Kidney tubule cell (primary cell): ENCODE results near the gene ADCYAP1R1.

Experiments
- DNase-seq: peaks from one replicate; pipeline ENCODE4 v3.0.0-alpha.2; 2018; ENCODE audit warnings: low spot score

Gene ADCYAP1R1

DNA sequence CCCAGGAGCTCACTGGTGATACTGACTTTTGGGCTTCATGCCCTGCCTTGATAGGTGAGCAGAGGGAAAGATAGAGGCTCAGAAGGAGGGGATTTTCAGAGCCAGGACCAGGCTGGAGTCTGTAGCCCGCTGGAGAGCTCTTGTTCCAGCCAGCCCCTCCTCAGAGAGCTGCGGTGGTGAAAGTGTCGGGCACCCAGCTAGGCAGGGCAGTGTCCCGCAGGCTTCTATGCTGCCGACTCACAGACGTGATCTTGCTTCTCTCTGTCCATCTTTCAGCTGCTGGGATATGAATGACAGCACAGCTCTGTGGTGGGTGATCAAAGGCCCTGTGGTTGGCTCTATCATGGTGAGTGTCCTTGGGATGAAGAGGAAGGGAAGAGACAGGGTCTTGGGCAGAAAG, 35.2 kb downstream of the ADCYAP1R1 start:
- DNase-seq, result no peak

DNA sequence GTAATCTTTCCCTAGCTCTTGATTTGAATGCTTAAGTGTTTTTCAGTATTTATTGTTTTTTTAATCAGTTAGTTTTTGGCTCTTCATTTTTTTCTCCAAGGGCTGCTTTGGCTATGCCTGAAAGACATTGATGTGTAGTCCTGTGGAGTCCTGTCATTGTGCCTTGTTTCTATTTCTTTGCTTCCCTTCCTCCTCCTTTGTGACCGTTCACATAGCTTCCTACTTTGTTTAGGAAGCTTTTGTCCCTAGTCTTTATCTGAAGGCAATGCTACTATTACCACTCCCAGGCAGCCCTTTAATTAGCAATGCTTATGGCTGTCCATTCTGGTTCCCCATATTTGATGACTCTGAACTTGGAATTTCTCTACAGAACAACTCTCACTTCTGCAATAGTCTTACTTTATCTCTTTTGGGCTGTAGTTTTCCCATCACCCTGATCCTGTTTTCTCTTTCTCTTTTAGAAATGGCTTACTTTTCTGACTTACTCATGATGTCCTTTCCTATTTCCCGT, 39.9 kb downstream of the ADCYAP1R1 start:
- DNase-seq, result no peak

DNA sequence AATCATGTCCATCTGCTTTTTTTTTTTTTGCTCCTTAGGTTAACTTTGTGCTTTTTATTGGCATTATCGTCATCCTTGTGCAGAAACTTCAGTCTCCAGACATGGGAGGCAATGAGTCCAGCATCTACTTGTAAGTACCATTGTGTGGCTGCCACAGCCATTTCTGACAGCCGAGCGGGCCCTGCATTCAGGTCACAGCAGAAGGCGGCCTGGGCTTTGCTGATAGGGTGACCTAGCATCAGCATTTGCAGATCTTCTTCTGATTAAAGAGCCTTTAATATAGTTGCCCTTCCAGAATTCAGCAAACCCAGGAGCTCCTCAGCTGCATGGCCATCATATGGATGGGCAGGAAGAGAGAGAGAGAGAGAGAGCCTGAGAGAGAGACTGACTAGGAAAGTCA, 40.5 kb downstream of the ADCYAP1R1 start:
- DNase-seq, result no peak

DNA sequence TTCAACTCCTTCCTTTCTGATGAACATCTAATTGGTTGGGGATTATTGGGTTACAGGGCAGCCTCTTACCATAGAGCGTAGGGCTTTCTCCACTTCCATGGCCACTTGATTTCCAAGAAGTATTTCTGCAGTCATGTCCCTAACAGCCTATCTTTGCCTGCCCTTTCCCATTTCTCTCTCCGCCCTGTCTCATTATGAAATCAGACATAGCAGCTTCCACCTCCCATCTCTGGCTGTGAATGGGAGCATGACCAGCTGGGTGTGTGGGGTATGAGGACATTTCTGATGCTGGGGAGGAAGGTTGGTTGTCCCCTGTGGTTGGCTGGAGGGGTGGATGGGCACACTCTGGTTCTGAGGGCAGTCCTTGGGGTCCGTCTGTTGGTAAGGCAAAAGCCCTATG, 41.2 kb downstream of the ADCYAP1R1 start:
- no peak for DNase-seq

DNA sequence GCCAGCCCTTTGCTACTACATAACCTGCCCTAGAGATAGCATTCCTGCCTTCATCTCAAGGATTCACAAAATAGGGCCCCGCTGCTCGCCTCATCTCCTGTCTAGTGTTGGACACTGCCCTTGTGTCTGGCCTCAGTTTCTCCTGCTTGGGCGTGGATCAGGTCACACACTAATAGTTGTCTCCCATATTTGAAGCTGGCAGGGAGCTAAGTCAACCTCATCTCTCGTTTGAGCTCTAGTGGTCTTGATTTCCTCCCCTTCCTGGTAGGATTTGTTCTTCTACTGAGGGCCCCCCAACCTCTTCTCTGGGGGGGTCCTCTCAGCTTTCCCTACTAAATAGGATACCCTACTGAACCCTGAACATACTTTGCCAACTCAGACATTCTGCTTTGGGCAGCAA, 42.2 kb downstream of the ADCYAP1R1 start:
- DNase-seq, result no peak

DNA sequence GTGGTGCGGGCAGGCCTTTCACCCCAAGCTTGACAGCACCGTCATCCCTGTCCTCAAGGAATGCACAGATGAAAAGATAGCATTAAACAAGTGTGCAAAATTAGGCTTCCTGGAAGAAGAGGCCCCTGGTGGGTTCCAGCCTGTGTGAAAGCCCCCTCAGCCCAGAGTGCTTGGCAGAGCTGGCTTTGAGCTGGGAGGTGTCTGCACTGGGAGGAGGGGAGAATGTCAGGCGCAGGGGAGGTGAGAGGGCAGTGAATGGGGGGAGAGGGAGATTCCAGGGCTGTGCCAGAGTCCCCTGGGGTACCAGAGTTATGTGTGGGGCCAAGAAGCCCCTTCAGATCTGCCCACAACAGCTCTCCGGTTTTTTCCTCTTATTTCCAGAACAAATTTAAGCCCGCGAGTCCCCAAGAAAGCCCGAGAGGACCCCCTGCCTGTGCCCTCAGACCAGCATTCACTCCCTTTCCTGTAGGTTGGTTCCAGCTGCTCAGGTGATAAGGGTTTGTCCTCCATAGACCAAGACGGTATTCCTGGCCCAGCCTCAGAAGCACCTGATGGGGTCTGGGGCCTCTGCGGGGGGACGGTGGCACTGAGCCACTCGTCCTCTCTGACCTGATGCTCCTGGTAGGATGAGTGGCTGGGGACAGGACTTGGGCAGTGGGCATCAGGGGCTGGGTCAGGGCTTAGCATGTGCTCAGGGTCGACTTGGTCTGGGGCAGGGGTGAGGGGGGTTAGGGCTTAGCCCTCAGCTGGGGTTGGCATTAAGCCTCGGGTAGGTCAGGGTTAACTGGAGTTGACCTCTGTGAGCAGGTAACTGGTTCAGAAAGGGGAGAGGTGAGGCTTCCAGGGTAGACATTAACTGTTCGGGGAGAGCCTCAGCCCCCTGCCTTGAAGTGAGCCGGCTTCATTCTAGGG, 43.4 kb downstream of the ADCYAP1R1 start:
- no peak for DNase-seq

DNA sequence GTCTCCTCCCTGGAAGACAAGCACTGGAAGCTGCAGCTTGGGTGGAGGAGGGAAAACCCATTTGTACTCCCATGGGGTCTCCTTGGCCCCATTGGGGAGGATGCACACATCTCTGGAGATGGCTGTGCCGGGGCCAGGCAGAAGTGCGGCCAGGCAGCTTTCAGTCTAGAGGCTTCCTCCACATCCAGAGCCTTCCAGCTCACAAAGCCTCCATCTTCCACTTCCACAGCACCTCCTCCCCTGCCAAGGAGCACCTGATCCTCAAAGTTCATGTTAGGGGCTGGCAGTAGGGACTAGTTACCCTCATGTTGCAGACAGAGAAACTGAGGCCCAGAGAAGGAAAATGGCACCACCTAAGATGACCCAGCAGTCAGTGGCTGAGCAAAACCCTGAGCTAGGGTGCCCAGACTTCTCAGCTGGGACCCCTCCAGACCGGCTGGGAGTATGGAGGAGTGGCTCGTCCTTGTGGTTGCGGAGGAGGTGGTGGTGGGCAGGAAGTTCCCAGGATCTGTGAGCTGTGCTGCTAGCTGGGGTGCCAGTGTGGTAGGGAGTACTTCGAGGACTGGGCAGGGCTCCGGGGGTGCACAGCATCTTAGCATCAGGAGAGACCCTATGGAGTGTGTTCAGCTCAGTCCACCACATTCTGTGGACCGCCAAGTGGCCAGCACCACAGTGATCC, 44.2 kb downstream of the ADCYAP1R1 start:
- no peak for DNase-seq

DNA sequence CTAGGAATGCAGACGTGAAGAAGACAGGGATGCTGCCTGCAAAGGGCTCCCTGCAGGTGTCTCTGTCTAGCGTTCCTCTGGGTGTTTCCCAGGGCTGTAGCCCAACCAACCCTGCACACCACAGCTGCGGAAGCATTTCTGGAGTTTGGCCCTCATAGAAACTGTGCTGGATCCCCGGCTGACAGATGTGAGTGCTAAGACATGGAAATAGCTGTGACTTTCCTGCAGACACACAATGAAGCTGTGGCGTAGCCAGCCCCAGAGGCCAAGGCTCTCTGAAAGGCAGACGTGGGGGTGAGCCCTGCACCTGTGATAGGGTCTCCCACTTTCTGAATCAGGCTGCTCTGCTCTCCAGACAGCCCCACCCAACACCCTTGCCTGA, 44.8 kb downstream of the ADCYAP1R1 start:
- DNase-seq, result no peak

DNA sequence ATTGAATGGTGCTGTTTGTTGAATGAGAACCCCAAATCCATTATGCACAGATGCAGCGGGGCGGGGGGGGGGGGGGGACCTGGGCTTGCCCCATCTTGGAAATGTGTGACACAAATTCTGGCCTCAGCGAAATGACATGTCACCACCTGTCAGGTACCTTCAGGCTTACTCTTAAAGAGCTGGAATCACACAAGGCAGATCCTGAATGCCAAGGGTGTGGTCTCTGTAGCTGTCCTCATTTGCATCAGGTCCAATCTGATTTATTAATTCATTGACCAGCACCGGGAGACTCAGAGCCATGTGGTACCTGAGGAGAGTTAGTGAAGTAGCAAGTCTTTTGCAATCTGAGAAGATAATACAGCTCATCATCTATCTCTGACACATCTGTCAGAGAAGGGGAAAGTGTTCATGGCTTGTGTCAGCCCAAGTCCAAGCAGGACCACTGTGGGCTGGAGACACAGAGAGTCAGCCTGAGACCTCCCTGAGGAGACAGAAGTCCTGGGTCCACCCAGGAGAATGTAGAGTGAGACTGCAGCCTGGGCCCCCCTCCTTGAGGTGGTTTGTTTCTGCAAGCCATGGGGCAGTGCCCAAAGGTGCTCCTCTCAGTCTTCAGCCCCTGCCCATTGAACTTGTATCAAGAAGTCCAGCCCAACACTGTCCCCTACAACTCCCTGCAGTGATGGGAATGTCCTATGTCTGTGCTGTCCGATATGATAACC, 46.7 kb downstream of the ADCYAP1R1 start:
- no peak for DNase-seq

DNA sequence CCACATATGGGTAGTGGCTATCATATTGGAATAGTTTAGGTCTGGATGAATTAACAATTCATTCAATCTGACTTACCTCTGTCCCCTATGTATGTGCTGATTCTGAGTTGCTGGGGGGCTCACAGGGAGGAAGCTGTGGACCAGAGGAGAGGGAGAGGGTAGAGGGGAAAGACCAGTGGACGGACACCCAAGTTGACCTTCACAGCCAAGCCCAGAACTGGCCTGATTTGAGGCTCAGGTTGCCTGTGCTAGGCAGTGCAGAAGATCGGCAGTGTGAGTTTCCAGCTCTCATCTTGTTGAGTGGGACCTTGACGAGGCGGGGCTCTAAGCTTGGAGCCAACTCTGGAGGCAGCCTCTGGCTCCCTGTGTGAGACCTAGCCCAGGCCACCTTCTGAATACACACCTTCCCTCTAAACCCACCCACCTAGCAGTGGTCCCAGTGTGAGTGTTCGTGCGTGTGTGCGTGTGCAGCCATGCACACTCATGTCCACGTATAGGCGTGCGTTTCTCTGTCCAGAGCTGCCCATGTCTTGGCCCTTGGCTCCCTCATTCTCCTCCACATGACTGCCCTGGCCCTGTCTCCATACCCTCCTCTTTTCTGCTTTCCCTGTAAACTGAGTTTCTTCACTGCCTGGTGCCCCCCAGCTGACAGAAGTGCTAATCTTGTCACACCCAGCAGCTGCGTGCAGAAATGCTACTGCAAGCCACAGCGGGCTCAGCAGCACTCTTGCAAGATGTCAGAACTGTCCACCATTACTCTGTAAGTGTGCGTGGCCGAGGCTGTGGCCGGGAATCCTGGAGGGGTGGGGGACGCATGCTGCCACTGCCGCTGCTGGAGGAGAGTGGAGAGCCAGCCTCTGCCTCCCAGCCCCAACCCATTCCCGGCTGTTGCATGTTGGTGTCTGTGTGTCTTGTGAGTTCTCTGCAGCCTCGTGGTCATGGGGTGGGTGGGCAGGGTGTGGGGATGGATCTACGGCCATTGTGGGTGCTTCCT, 47.6 kb downstream of the ADCYAP1R1 start:
- no peak for DNase-seq

DNA sequence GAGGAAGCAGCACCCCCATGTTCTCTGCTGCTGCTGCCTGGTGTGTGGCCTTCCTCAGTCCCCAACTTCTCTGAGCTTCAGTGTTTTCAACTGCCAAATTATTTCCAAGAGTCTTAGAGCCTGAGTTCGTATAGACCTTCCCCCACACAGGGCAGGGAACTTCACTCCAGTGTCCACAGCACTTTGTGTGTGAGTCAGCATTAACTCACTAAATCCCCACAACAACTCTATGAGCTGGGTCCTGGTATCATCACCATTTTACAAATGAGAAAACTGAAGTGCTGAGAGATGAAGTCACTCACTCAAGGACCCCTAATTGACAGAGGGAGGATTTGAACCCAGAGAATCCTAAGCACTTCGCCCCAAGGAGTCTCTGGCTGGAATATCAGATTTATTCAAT, 48.3 kb downstream of the ADCYAP1R1 start:
- DNase-seq, result peak; percentile 56

DNA sequence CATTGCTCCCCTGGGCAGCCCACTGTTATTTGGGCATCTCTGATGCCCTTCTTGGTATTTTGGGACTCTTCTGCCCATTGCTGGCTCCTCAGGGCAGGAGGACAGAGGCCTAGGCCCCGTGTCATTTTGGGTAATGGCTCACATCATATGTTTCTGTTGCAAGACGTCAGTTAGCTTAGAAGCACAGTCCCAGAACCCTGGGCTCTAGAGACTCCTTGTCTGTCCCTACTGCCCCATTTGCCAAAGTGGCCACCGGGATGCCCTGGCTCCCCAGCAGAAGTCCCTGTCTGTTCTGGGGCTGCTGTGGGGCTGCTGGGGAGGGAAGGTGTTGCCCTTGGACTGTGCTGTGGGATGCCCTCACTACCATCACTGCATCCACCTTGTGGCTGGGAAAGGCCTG, 48.8 kb downstream of the ADCYAP1R1 start:
- DNase-seq, result no peak

DNA sequence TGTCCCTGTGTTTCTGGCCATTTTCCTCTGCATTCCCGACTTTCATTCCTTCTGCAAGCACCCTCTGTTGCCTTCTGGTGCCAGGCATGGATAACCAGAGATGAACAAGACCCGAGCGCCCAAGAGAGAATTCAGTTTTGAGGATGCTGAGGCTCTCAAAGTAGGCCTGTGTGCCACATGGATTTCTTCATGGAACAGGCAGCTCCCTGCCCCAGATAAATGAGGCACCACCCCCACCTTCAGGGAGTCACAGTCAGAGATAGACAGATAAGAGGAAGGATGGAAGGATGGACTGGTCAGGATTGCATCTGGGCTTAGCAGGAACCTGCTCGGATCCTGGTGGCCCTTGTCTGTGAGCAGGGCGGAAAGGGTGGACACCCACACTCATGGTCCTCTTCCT, 49.4 kb downstream of the ADCYAP1R1 start:
- DNase-seq, result no peak

DNA sequence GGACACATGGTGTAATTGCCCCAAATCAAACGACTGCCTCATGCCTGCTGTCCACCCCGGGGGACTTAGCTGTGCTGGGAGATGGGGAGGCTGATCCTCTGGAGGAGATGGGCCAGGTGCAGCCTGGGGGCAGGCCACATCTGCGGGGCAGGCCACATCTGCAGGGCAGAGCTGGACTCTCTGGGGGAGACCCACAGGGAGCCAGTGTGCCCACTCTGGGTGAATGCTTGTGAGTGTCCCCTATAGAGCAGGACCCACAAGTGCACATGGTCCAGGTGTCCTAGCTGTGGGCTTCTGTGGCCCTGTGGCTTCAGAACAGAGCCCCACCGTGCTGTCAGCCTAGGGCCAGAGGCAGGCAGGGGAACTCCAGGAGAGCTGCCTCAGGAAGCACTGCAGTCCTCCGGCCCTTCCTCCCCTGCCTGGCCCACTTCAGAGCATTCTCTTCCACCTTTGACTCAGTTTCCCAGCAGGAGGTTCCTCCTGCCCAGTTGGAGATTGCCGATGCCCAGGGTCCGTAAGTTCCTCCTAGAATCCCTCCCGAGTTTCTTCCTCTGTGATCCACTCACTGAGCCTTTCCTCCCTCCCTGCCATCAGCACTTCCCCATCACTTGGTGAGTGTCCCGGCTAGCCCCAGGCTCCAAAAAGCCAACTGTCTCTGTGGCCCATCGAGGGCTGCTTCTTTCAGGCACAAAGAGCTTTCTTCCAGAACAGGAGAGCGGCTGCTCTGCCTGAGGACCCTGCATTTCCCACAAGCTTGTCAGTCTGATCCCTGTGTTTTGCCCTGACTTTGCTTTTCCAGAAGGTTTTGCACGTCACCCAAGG, 50.3 kb downstream of the ADCYAP1R1 start:
- no peak for DNase-seq

DNA sequence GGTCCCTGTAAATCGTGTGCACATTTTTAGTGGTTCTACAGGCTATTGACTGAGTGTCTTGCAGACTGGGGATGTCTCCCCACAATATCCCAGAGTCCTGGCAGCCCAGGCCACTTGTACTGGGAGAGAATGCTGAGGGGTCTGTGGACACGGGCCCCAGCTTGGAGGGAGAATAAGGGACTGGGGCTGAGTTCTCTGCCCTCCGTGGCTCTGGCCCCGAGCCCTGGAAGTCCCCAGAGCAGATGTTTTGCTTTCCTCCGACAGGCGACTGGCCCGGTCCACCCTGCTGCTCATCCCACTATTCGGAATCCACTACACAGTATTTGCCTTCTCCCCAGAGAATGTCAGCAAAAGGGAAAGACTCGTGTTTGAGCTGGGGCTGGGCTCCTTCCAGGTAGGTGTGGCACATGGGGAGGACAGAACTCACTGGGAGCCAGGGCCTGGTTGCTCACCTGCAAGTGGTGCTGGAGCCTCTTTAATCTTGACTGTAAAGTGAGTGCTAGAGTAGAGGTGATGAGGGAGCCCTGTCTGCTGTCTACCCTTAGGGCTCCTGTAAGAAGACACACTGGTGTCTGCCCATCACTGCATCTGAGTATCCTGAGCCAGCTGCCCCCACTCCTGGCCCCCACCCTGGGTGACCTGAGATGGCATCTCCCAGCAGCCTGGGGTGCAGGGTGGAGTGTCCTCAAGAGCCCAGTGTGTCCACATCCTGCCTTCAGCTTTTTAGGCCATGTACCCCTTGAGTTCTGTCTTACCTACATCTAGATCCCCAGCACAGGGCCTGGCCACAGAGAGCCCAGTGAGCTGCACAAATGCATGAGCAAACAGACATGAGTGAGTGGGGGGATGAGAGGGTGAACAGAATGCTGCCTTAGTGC, 51.1 kb downstream of the ADCYAP1R1 start:
- DNase-seq, result no peak

DNA sequence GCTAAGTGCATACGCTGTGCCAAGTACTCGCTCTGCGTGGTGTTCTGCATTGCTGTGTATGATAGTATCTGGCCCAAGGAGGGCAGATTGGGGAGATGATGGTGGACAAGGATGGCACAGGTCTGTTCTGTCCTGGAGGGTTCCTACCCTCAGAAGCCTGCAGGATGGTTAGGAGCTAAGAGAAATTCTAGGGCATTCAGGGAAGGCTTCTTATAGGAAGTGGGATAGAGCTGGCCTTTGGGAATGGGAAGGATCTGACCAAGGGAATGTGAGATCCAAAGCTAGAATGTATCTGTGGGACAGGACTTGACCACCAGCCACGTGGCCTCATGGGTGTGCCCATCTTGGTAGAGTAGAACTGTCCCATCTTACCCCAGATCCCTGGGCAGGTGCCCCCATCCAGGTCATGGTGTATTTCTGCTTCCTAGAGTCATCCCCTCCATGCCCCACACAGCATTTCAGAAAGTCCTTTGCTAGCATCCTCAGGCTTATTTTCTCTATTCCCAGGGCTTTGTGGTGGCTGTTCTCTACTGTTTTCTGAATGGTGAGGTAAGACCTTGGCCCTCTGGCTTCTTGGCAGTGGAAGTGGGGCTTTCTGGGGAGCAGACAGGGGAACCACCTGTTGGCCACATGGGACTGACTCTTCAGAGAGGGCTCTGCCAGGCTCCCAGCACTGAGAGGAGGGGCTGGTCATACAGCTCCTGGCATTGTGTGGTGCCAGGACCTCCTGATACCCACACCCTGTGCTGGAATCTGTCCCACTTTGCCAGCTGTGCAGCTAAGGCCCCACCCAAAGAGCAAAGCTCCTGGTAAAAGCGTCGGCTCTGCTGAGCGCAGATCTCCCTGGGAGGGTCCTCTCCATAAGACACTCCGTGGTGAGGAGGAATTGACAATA, 52.5 kb downstream of the ADCYAP1R1 start:
- DNase-seq, result no peak

DNA sequence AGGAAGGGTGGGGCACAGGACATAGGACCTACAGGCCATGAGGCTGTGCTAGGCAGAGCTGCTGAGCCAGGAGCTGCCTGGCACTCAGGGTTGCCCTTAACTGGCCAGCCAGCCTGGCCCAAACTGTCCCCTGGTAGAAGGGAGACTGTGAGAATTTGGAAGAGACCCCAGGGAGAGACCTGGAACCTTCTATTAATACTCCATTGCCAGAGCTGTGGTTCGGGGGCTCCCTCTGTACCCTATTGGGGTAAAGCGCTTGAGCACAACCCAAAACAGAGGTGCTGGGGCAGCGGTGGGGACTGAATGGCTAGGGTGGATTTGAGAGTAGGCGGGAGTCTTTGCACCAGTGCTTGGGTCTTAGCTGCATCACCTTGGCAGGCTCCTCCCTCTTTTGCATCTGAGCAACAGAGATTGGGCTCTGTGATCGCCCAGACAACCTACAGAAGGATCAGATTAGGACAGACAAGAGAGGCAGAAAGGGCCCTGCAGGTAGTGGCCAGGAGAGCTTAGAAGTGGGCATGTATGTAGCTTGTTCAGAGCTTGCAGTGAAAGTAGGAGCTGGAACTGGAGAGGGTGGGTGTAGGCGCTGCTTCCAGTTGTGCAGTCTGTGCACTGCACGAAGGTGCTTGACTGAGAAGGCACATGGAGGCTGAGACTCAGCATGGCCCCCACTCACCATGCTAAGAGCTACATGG, 53.3 kb downstream of the ADCYAP1R1 start:
- DNase-seq, result no peak
